H7 (cell line): ENCODE results near the gene CIAO3. TPM values are rescaled to one million over a fixed set of nuclear protein-coding genes. Genes with fewer than 3 reads are reported as not detected.
A peak's percentile ranks its signal among the peaks of the same experiment; 100 is the strongest.
"Not testable (repeated sequence)": the region's sequence is repeated elsewhere in the genome, so short reads cannot be mapped to it uniquely, and the experiment has no call there.

ENCODE experiments used
- DNase-seq: peaks from one replicate; pipeline ENCODE4 v3.0.0; 2012
- H3K27me3 ChIP-seq: 2 replicates; pipeline ENCODE4 v1.6.0; 2011; ENCODE audit warnings: mild to moderate bottlenecking, low read length; ENCODE audit not compliant: control insufficient read depth, insufficient read depth
- H3K36me3 ChIP-seq: replicated peaks from 2 replicates; pipeline ENCODE4 v1.5.1; 2011; ENCODE audit warnings: low read length; ENCODE audit not compliant: control insufficient read depth, insufficient read depth
- H3K4me3 ChIP-seq: 2 replicates; pipeline ENCODE4 v1.5.1; 2011; ENCODE audit warnings: low read depth, mild to moderate bottlenecking, control low read depth, low read length, moderate library complexity; ENCODE audit not compliant: insufficient read depth
- total RNA-seq: library from RNA; depleted of rRNA; stranded (reverse); fragments of >200 nt; shearing (Covaris generic); gene quantifications from 2 replicates; pipeline ENCODE4 v1.2.3, GENCODE V29; 2014

CIAO3 gene
- total RNA-seq, 1 experiment from 2014 or later, result 46.1 TPM

GRCh38 chr16:759110-759910 is 18.5 kb upstream of the CIAO3 start:
- Histone ChIP-seq H3K27me3 (no peaks in the 10 kb centered on the region), H3K4me3 (no peak overlapping the region), H3K36me3 (no peaks in the 10 kb centered on the region)
- no peak for DNase-seq

GRCh38 chr16:756428-756827 is 15.6 kb upstream of the CIAO3 start:
- H3K27me3 ChIP-seq, result no peaks in the 10 kb centered on the region
- no peaks in the 10 kb centered on the region for H3K36me3 ChIP-seq
- no peak for DNase-seq
- H3K4me3 ChIP-seq, result no peak overlapping the region

- H3K4me3 ChIP-seq, result no peak overlapping the region
- H3K27me3 ChIP-seq, result no peaks in the 10 kb centered on the region
- DNase-seq, result no peak
Measured at GRCh38 chr16:754656-755055, 13.9 kb upstream of the CIAO3 start.

GRCh38 chr16:754121-754607 is 13.4 kb upstream of the CIAO3 start:
- DNase-seq, H3K4me3 ChIP-seq, H3K27me3 ChIP-seq, H3K36me3 ChIP-seq: not testable (repeated sequence)

More at GRCh38 chr16:754656-755055, 13.9 kb upstream of the CIAO3 start:
- H3K36me3 ChIP-seq, result no peaks in the 10 kb centered on the region

GRCh38 chr16:752007-752312 is 11.2 kb upstream of the CIAO3 start:
- H3K36me3 ChIP-seq, result no peaks in the 10 kb centered on the region
- DNase-seq, result no peak
- H3K4me3 ChIP-seq, result no peak overlapping the region
- no peaks in the 10 kb centered on the region for H3K27me3 ChIP-seq

- no peaks in the 10 kb centered on the region for H3K27me3 ChIP-seq
- no peaks in the 10 kb centered on the region for H3K36me3 ChIP-seq
- no peak overlapping the region for H3K4me3 ChIP-seq
- DNase-seq, result no peak
Measured at GRCh38 chr16:751152-752006, 10.6 kb upstream of the CIAO3 start.

GRCh38 chr16:750485-750884 is 9.7 kb upstream of the CIAO3 start:
- H3K27me3 ChIP-seq, result no peaks in the 10 kb centered on the region
- H3K36me3 ChIP-seq, result no peaks in the 10 kb centered on the region

GRCh38 chr16:749010-749409 is 8.2 kb upstream of the CIAO3 start:
- Histone ChIP-seq H3K27me3 (no peaks in the 10 kb centered on the region), H3K36me3 (no peaks in the 10 kb centered on the region), H3K4me3 (no peak overlapping the region)
- no peak for DNase-seq

More at GRCh38 chr16:750485-750884, 9.7 kb upstream of the CIAO3 start:
- no peak overlapping the region for H3K4me3 ChIP-seq
- DNase-seq, result no peak

- DNase-seq, result no peak
- Histone ChIP-seq H3K36me3 (no peaks in the 10 kb centered on the region), H3K27me3 (no peaks in the 10 kb centered on the region), H3K4me3 (no peak overlapping the region)
Measured at GRCh38 chr16:747978-748746, 7.4 kb upstream of the CIAO3 start.

- Histone ChIP-seq H3K4me3 (no peak overlapping the region), H3K36me3 (no peaks in the 10 kb centered on the region), H3K27me3 (no peaks in the 10 kb centered on the region)
- no peak for DNase-seq
Measured at GRCh38 chr16:746637-747036, 5.8 kb upstream of the CIAO3 start.

- peak; percentile 99 for DNase-seq
- no peaks in the 10 kb centered on the region for H3K36me3 ChIP-seq
Measured at GRCh38 chr16:745739-746138, 4.9 kb upstream of the CIAO3 start.

GRCh38 chr16:743794-744500 is 3.1 kb upstream of the CIAO3 start:
- no peaks in the 10 kb centered on the region for H3K27me3 ChIP-seq
- peak; percentile 83 for DNase-seq
- no peak overlapping the region for H3K4me3 ChIP-seq
- H3K36me3 ChIP-seq, result no peaks in the 10 kb centered on the region

More at GRCh38 chr16:745739-746138, 4.9 kb upstream of the CIAO3 start:
- Histone ChIP-seq H3K4me3 (no peak overlapping the region), H3K27me3 (no peaks in the 10 kb centered on the region)

- not testable (repeated sequence) for H3K27me3 ChIP-seq, DNase-seq, H3K36me3 ChIP-seq, H3K4me3 ChIP-seq
Measured at GRCh38 chr16:742894-743293, 2.1 kb upstream of the CIAO3 start.
